HG02973 (cell line): ENCODE measurements around the gene PRUNE2.
"Not testable (repeated sequence)": the region's sequence is repeated elsewhere in the genome, so short reads cannot be mapped to it uniquely, and the experiment has no call there.

Experiments
- ATAC-seq: cut with Tn5 transposase; IDR thresholded peaks from one replicate; pipeline ENCODE4 v1.9.1; 2021; ENCODE audit warnings: moderate library complexity; ENCODE audit not compliant: unreplicated experiment

Gene PRUNE2

DNA sequence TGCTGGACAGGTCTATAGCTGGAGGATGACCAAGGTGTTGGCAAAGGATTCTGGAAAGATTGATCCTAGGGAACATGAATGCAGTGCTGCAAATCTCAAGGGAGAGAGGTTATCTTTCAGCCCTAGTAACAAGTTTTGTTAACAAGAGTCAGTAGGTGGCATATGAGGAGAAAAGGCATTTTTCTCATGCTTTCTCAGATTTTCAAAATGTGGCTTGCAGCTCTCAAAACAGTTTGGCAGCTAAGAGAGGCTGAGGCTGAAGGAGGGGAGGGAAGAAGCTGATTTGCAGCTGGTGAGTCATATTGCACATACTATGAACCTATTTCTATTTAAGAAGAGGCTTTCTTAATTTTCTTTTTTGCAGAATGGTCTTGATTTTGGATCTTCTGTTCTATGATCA is 205.9 kb downstream of the PRUNE2 start:
- no peak for ATAC-seq

DNA sequence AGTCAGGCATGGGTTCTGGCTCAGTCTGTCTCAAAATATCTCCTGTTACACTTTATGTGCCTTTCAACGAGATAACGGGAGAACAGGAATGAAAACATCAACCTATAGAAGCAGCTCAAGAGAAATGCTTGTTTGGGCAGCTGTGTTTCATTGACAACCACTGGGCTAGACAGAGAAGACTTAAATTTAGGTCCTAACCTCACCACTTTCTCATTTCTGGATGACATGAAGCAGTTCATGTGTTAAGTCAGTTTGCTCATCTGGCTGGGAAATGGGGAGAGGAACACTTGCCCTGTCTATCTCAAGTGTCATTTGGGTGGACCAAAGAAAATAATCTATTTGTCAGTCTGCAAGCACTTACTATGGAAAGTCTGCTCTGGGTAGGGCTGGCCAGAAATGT is 208.4 kb downstream of the PRUNE2 start:
- peak; percentile 70 for ATAC-seq

DNA sequence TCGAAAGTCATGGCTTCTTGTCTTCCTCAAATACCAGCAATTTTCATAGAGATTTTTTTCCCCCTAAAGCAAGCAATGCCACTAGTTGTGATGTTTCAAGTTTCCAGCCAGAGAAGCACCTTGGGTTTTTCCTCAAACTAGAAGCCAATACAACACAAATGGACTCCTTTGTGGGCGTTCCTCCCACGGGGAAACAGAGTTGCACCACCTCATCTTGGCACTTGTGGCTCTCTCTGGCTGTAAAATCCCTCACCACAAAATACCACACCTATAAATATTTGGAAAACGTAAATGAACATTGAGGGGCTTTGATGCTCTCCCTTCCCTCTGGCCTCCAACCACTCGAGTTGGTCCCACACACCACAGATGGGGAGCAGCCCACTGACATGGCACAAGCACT is 208.8 kb downstream of the PRUNE2 start:
- ATAC-seq = no peak

DNA sequence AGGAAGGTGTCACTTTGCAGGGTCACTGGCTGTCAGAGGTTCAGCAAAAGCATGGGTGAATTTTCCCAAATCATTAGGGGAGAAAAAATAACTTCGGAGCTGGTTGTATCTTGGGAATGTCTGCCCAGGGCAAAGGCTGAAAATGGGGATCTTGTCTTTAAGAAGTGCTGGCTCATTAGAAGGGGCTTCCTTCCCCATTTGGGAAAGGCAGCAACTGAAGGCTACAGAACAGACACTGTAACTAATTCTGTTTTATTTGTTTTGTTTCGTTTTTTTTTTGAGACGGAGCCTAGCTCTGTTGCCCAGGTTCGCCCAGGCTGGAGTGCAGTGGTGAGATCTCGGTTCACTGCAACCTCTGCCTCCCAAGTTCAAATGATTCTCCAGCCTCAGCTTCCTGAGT is 212.0 kb downstream of the PRUNE2 start:
- no peak for ATAC-seq

DNA sequence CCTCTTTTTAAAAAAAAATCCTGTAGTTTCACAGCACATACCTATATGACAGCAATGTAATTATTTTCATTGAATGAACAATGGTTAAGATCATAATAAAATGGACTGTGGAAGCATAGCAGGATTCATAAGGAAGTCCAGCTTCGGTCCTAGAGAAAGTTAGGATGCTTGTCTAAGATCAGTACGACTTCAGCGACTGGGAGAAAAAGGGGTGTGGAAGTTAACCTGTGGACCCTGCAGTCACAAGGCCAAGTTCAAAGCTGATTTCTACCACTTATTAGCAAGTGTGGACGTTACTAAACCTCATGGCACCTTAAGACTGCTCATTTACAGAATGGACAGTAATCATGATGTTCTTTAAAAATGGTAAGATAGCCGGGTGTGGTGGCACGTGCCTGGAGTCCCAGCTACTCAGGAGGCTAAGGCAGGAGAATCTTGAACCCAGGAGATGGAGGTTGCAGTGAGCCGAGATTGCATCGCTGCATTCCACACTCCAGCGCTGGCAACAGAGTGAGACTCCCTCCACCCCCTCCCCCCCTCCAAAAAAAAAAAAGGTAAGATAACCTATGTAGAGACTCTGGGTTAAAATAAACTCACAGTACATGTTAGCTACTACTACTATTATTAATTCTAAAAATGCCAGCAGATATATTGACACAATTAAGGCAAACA is 213.3 kb downstream of the PRUNE2 start:
- ATAC-seq = no peak

DNA sequence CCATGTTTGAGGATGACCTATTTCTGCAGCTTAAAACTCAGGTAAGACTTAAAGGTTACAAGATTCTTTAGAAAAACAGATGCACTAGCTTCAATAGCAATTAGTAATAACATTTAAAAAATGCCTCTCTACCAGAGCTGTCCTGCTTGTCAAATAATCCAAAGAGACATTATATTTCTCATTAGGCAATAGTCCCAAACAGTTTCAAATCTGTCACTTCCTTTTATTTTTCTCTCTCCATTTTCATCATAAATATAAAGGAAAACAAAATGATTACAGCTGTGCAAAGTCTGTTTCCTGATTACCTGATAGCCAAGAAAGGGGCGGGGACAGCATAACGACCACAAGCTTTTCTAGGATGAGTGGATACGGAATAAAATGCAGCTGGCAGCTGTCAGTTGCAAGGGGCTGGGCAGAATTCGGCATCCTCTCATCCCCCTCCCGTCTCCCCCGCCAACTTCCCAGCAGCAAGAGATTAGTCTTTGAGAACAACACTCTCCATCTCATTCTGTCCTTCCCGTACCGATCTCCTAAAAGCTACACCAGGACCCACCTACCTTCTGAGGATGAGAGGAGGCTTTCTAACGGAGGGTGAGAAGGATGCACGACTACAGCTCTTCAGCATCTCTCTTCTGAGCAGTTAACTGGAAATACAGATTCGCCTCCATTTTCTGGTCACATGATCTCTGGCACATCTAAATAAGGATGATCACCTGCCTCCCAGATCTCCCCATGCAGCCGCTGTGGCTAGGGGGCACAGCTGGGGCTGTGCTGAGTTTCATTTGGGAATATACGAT is 214.2 kb downstream of the PRUNE2 start:
- ATAC-seq = peak; percentile 48

DNA sequence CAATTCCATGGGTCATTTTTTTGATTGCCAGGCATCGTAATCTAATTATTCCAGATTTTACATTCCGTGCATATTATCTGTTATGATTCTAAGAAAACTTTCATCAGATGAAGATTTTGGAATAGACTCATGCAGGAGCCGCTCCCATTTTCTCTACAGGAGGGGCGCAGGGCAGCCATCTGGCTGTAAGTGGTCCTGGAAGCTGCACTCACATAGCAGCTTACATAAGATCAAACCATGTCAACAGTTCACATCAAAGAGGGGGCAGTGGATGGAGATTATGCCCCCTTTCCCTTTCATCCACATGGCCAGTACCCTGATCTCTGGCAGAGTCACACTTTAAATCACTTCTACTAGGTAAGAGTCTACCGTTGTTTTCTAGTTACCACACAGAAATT is 214.9 kb downstream of the PRUNE2 start:
- no peak for ATAC-seq

DNA sequence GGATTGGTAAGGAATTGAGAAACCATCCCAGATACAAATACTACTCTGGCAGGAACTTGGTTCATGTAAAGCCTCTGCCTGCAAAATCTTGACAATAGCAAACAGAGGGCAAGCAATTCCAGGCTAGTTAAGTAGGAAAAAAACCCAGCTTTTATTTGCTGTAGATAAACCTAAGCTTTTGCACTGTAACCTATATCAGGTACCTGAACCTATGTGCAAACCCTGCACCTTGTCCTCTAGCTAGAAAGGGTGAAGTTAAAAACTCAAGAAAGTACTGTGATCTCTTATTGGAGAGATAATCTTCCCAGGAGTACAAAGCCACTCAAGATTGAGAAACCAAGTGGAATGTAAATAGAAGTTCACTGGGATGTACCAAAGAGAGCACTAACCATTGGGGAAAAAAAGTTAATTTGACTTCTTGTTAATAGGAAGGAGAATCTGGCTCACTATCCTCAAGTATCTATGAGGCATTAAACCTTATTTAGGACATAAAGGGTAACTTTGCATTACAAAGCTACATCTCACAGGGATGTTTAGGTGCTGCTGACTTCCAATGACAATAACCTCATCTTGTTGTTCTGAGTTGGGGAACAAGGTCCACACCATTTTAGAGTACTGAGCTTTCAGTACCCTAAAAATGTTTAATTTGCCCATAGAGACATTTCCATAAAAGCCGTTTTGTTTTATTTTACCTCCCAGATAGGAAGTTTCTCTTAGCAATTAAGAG is 215.5 kb downstream of the PRUNE2 start:
- ATAC-seq = no peak

DNA sequence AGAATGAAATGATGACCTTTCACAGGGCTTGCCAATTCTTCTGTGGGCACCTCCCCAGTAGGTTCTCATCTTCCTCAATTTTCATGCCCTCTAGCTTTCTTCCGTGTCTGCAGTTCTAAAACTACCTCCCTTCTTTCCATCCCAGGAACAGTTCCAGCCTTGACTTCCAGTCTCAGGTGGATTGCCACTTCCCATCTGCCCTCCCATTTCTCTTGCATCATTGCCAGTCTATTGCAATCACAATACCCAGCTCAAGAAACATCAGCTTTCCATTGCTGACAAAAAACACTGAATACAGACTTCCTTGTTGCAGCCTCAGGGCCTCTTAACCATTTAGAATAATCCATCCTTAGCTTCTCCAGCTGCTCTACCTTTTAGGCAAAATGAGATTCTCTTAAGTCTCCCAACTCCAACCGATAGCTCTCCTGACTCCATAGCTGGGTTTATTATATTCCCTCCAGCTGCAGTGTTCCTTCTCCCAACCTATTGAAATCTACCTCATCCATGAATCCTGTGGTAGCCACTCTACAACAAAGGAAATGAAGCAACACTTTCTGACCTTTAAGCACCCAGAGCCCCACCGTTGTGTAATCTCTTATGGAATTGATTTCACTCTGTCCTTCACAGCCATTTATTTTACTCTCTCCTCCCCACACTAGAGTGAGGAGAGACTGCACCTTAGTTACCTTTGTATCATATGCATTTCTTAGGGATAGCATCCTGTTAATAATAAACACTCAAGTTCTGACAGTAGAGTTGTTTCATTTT is 217.3 kb downstream of the PRUNE2 start:
- no peak for ATAC-seq

DNA sequence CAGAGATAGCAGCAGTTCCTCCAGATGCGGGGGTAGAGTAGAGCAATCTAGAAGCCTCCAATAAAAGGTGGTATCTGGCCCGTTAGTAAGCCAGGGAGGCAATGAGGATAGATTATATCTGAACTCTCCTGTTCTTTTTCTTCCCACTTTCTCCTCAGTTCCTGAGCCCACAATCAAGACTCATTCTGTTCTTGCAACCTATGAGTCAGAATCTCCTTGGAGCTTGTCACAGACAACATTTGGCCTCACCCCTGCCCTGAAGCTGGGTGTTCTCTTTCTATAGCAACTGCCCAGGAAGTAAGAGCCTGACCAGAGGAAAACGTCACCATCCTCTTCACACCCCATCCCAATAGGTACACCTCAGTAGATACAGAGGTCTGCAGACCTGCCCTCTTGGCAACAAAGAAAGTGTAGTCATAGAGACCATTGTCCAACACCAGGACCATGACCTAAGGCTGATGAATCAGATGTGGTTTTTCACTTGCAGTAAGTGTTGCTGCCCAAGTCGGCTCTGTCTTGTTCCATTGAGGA is 218.0 kb downstream of the PRUNE2 start:
- ATAC-seq = no peak

DNA sequence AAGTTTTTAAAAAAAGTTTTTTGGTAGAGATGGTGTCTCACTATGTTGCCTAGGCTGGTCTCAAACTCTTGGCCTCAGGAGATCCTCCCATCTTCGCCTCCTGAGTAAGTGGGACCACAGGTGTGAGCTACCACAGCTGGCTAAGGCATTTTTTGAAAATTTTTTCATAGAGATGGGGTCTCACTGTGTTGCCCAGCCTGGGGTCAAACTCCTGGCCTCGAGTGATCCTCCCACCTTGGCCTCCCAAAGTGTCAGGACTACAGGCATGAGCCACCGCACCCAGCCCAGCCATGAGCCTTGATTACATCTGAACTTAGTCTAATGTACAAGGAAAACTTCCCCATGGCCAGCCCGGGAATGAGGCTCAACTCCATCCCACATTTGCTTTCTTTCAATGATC is 219.2 kb downstream of the PRUNE2 start:
- no peak for ATAC-seq

DNA sequence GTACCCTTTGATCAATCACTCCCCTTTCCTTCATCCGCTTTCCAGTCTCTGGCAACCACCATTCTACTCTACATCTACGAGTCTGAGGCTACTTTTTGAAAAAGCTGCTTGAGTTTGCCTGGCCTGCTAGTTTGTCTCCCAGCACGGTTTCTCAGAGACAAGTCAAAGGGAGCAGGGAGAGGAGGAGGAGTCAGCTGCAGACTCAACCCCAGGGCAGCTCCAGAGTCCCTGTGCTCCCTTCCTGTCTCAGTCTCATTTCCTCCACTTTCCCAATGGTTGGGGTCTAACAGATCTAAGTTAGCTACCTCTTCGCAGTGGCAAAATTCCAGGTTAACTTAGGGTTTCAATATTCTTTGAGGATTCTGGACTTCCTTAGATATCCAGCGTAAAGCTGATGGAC is 221.7 kb downstream of the PRUNE2 start:
- ATAC-seq = no peak

DNA sequence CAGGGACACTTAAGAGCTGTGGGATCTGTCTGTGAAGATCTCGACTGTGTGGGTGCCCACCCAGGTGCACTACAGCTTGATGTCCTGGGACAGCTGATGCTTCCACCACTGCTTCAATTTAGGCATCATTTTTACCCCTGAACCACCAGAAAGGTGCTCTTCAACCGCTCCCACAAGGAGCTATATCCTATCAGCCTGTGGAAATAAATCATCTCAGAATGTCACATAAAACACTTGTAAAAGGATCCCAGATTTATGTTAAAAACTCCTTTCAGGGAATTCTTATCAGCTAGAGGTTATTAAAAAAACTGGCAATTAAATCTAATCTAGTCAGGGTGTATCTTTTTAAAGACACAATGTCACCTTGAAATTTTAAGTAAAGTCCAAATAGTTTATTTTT is 224.4 kb downstream of the PRUNE2 start:
- ATAC-seq = no peak

DNA sequence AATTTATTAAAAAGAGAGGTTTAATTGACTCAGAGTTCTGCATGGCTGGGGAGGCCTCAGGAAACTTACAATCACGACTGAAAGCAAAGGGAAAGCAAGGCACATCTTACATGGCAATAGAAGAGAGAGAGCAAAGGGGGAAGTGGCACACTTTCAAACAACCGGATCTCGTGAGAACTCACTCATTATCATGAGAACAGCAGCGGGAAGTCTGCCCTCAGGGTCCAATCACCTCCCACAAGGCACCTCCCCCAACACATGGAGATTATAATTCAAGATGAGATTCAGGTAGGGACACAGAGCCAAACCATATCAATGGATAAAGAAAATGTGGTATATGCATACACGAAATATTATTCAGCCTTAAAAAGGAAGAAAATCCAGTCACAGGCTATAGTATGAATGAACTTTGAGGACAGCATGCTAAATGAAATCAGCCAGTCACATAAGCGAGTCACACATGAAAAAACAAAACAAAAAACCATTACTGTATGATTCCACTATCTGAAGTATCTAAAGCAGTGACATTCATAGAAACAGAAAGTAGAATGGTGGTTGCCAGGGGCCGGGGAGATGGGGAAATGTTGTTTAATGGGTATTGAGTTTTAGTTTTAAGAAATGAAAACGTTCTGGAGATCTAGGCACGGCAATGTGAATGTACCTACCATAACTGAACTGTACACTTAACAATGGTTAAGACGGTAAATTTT is 225.0 kb downstream of the PRUNE2 start:
- no peak for ATAC-seq

DNA sequence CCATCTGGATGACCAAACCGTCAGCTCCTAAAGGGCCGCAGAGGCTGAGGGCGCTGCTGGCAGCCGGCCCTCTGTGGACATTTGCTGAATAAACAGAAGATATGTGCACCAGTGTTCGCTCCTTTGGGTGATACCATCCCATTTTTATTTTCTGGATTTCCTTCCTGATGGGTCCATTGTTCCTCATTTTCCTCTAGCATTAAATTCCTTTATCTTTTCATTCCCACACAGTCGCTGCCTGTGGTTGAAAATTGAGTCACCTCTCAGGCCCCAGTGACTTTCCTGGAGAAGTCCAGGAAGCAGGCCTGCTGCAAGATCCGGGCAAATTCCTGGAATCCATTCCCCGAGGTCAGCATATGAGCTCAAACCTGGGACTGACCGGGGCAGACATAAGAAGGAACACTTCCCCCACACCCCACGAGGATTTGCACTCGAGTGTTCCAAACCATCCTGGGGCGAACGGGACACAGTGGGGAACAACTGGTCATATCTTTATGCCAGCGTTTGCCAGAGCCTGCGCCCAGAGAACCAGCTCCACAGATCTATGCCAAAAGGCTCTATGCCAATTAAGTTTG is 228.3 kb downstream of the PRUNE2 start:
- no peak for ATAC-seq

DNA sequence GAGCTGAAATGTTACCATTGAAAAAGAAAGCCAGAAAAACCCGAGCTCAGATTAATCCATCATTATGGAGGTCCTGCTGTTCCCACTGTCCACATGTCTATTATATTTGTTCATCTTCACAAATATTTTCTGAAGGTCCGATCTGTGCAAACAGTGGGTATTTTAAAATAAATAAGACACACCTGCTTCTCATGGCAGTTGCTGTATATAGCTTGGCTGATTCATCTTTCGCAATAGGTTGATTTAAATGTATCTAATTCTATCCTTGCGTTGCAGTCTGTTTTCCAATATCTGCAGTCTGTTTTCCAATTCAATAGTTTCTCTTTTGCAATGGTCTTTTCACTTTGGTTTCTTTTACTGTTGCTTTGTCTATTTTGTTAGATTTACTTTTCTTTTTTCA is 229.1 kb downstream of the PRUNE2 start:
- no peak for ATAC-seq

DNA sequence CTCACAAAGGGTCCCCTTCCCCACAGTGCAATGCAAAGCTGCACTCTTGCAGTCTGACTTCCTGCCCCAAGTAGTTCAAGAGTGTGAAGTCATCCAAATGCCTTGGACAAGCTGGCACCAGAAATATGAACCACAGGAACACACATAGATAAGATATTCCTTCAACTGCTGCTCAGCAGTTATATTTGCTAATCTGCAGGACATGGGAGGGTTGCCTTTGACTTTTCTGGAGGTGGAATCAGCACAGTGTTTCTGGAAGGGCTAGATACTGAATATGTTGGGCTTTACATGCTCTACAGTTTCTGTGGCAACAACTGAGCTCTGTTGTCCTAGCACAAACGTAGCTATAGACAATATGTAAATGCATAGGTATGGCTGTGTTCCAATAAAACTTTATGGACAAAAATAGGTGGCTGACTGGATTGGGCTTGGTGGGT is 238.4 kb downstream of the PRUNE2 start:
- no peak for ATAC-seq

DNA sequence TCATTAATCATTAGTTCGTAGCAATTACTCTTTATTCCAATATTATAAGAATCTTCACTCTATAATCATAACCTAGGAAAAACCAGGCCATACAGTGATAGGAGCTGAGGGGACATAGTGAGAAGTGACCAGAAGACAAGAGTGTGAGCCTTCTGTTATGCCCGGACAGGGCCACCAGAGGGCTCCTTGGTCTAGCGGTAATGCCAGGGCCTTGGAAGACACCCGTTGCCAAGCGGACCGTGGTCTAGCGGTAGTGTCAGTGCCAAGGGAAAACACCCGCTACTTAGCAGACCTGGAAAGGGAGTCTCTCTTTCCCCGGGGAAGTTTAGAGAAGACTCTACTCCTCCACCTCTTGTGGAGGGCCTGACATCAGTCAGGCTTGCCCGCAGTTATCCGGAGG is 239.9 kb downstream of the PRUNE2 start:
- not testable (repeated sequence) for ATAC-seq

DNA sequence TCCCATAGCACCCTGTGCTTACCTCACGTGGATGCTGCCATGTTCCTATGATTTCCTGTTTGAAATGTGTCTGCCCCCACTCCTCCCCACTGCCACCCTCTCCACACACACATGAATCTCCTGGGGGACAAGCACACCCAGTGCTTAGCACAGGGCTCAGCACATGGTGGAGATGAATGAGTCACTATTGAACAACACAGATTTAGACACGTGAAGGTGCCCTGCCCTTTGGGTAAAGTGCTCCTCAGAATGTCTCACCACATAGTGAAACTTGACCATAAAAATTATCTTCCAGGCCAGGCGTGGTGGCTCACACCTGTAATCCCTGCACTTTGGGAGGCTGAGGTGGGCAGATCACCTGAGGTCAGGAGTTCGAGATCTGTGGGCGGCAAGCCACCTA is 240.5 kb downstream of the PRUNE2 start:
- no peak for ATAC-seq

DNA sequence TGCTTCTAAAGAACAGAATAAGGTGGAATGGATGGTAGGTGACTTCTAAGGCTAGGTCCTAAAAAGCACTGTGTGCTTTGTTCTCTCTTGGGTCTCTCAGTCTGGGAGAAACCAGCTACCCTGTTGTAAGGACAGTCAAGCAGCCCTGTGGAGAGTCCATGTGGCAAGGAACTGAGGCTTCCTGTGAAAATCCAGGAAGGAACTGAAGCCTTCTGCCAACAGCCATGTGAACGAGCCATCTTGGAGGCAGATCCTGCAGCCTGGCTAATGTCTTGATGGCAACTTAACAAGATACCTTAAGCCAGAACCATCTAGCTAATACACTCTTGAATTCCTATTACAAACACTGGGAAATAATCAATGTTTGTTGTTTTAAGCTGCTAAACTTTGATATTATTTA is 241.8 kb downstream of the PRUNE2 start:
- no peak for ATAC-seq
